LNCAP (cell line): Measurements from ENCODE around the gene DHRSX.

Source experiments
- CTCF ChIP-seq: fragments of 450-650 bp; IDR thresholded peaks from 2 replicates; pipeline ENCODE4 v1.5.1; 2017; ENCODE audit warnings: mild to moderate bottlenecking

The DHRSX gene

DNA sequence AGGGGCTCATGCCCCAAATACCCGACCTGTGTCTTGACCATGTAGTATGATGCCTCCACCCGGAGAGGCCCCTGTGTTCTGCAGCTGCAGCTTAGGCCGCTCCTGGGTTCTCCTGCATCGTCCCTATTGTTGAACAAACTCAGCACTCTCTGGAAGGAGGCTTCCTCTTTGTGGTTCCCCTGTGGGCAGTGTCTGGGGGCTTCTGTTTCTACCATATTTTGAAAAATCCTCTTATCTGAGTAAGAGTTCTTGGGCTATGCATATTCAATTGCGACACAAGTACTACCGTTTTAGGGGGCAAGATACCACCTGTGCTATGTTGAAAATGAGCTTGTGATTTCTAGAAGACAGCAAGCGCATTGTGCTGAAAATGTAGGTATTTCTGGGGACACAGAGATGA, 276.6 kb downstream of the DHRSX start:
- no peak for TF ChIP-seq CTCF

DNA sequence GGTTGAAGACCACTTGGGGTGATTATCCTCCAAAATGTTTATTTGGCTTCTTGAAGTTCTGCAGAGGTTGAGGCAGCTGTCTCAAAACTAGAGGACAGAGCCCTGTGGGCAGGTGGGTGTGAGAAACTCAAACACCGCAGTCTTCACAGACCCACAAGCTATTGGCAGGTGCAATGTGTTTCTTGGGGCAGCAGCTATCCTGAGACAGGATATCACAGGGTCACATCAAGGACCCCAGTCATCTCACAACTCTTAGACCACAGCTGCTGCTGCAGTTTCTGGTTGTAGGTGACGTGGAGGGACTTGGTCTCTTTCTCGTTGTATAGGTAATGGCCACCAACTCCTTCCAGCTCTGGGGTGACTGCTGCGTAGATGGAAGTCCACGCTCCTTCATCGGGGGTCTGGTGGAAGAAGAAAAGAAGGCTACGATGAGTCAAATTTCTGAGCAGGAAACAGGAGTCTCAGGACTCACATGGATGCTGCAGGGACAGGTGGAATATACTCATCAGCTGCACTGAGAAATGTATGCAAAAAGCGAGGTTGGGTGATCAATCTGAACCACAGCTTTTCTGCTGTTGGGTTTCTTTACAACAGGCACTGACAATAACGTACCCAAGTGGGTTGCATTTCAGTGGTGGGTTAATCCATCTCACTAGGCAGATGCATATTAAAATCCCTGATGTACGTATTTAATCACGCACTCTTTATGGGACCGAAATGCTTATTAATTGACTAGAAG, 279.8 kb downstream of the DHRSX start:
- no peak for TF ChIP-seq CTCF

- no peak for TF ChIP-seq CTCF
These were observed 280.5 kb downstream of the DHRSX start for GRCh38 chrX:2220296-2220695.

DNA sequence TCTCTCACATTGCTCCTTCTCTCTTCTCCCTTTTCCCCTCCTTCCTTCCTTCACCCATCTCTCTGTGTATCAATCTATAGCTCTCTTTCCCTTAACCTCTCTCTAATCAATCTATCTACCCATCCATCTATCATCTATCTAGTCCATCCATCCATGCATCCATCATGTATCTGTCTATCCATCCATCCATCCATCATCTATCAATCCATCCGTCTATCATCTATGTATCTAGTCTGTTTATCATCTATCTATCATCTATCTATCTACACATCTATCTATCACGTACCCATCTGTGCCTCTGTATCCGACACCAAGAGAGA, 307.5 kb downstream of the DHRSX start:
- TF ChIP-seq CTCF: no peak

DNA sequence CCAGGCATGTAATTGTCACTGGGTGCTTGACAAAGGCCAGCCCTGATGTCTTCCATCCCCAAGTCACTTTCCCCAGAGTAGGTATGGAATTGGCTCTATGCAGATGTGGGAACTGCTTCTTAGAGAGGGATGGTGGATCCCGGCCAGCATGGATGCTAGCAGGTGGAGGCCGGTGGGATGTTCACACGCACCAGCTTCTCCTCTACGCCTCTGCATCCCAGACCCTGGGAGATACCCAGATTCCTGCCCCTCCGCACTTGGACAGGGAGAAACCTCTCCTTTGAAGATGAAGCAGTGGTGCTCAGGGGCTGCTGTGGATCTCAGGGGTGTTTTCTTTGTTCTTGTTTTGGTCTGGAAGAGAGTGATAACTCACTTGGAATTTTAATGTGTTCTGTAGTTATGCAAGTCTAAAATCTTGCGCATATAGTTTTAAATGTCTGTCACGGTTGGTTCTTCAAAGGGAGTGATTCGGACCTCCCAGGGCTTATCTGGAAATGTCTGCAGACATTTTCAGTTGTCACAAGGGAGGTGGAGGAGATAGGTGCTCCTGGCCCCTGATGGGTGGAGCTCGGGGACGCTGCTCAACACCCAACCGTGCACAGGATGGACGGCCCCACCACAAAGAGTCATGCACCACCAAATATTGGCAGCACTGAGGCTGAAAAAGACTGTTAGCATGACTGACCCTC, 308.0 kb downstream of the DHRSX start:
- TF ChIP-seq CTCF: no peak

- TF ChIP-seq CTCF: no peak
These were observed 311.9 kb downstream of the DHRSX start for GRCh38 chrX:2188840-2189239.

DNA sequence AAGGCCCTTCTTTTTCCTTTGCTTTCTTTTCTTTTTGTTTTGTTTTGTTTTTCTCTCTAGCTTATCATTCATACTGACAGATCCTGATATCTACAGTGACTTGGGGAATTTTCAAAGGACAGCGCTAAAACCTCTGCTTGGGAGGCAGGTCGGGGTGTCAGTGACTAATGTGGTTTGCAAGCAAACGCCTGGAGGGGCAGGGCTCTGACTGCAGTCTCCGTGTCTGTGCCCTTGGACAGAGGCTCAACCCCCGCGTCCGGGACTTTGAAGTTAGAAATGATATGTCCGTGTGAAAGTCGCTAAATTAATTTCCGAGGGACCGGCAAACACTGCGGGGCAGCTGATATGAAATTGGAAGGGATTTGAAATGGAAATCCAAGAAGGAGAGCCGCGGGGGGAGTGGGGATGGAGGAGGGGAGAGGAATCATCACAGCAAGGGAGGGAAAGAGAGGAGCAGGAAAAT, 312.4 kb downstream of the DHRSX start:
- TF ChIP-seq CTCF: no peak
